H9 (cell line): ENCODE results near the gene TBC1D23. TPM values are rescaled to one million over a fixed set of nuclear protein-coding genes. Genes with fewer than 3 reads are reported as not detected.

Experiments
- DNase-seq: peaks from one replicate; pipeline ENCODE4 v3.0.0-alpha.2; 2017
- H2AFZ ChIP-seq: one replicate; pipeline ENCODE4 v1.6.1; 2013; ENCODE audit warnings: mild to moderate bottlenecking, low read length, control low read depth, moderate library complexity
- H2AK5ac ChIP-seq: 2 replicates; pipeline ENCODE4 v1.6.1; 2013; ENCODE audit warnings: low read length, control low read depth, mixed read lengths; ENCODE audit not compliant: insufficient read length
- H2BK120ac ChIP-seq: one replicate; pipeline ENCODE4 v1.6.1; 2013; ENCODE audit warnings: low read depth, mild to moderate bottlenecking, low read length, control low read depth, inconsistent platforms; ENCODE audit not compliant: poor library complexity, severe bottlenecking
- H2BK12ac ChIP-seq: 2 replicates; pipeline ENCODE4 v1.6.1; 2013; ENCODE audit warnings: low read length, control low read depth, mixed read lengths, low read depth; ENCODE audit not compliant: insufficient read length
- H2BK15ac ChIP-seq: 2 replicates; pipeline ENCODE4 v1.6.1; 2013; ENCODE audit warnings: low read depth, low read length, control low read depth
- H2BK20ac ChIP-seq: one replicate; pipeline ENCODE4 v1.6.1; 2013; ENCODE audit warnings: low read depth, mild to moderate bottlenecking, low read length, control low read depth, inconsistent platforms; ENCODE audit not compliant: poor library complexity, severe bottlenecking
- H2BK5ac ChIP-seq: 2 replicates; pipeline ENCODE4 v1.6.1; 2013; ENCODE audit warnings: low read length, control low read depth, mixed read lengths; ENCODE audit not compliant: insufficient read length
- H3K14ac ChIP-seq: 2 replicates; pipeline ENCODE4 v1.6.1; 2013; ENCODE audit warnings: low read length, control low read depth; ENCODE audit not compliant: insufficient read depth
- H3K18ac ChIP-seq: 2 replicates; pipeline ENCODE4 v1.6.1; 2013; ENCODE audit warnings: low read depth, mild to moderate bottlenecking, mixed read lengths, low read length, control low read depth; ENCODE audit not compliant: insufficient read length
- H3K23ac ChIP-seq: 2 replicates; pipeline ENCODE4 v1.6.1; 2013; ENCODE audit warnings: low read length, control low read depth, mixed read lengths, low read depth; ENCODE audit not compliant: insufficient read length
- H3K23me2 ChIP-seq: 2 replicates; pipeline ENCODE4 v1.6.1; 2013; ENCODE audit warnings: low read depth, mild to moderate bottlenecking, mixed read lengths, low read length, control low read depth; ENCODE audit not compliant: insufficient read length, poor library complexity, severe bottlenecking
- H3K27ac ChIP-seq: 2 replicates; pipeline ENCODE4 v1.5.1; 2013; ENCODE audit warnings: low read length, control low read depth, mixed read lengths, low read depth; ENCODE audit not compliant: insufficient read length
- H3K27me3 ChIP-seq: 2 replicates; pipeline ENCODE4 v1.6.1; 2013; ENCODE audit warnings: low read length, control low read depth, inconsistent platforms; ENCODE audit not compliant: insufficient read depth
- H3K4ac ChIP-seq: 2 replicates; pipeline ENCODE4 v1.6.1; 2013; ENCODE audit warnings: low read depth, mild to moderate bottlenecking, control low read depth, inconsistent platforms, low read length, moderate library complexity
- H3K4me1 ChIP-seq: 2 replicates; pipeline ENCODE4 v1.6.1; 2013; ENCODE audit warnings: low read length, control low read depth, inconsistent platforms; ENCODE audit not compliant: insufficient read depth
- H3K4me2 ChIP-seq: 2 replicates; pipeline ENCODE4 v1.6.1; 2013; ENCODE audit warnings: low read length, control low read depth, mixed read lengths; ENCODE audit not compliant: insufficient read length, insufficient read depth
- H3K56ac ChIP-seq: 2 replicates; pipeline ENCODE4 v1.6.1; 2013; ENCODE audit warnings: low read depth, mild to moderate bottlenecking, mixed read lengths, low read length, control low read depth; ENCODE audit not compliant: insufficient read length
- H3K79me1 ChIP-seq: 2 replicates; pipeline ENCODE4 v1.6.1; 2013; ENCODE audit warnings: low read depth, mild to moderate bottlenecking, moderate library complexity, low read length, control low read depth, inconsistent platforms; ENCODE audit not compliant: insufficient read depth, poor library complexity, severe bottlenecking
- H3K79me2 ChIP-seq: 2 replicates; pipeline ENCODE4 v1.6.1; 2013; ENCODE audit warnings: low read length, control low read depth, inconsistent platforms; ENCODE audit not compliant: insufficient read depth
- H3K9ac ChIP-seq: 2 replicates; pipeline ENCODE4 v1.6.1; 2013; ENCODE audit warnings: low read length, control low read depth, mixed read lengths; ENCODE audit not compliant: insufficient read length; ENCODE audit errors: extremely low read depth
- H3K9me3 ChIP-seq: one replicate; pipeline ENCODE4 v1.6.1; 2013; ENCODE audit warnings: low read depth, low read length, inconsistent platforms; ENCODE audit not compliant: control insufficient read depth
- H3T11ph ChIP-seq: one replicate; pipeline ENCODE4 v1.6.1; 2013; ENCODE audit warnings: mild to moderate bottlenecking, low read length, control low read depth, inconsistent platforms
- H4K20me1 ChIP-seq: one replicate; pipeline ENCODE4 v1.6.1; 2013; ENCODE audit not compliant: control insufficient read depth, insufficient read length, insufficient read depth
- H4K5ac ChIP-seq: 2 replicates; pipeline ENCODE4 v1.6.1; 2013; ENCODE audit warnings: low read depth, mild to moderate bottlenecking, mixed read lengths, low read length, control low read depth; ENCODE audit not compliant: insufficient read length
- H4K8ac ChIP-seq: replicated peaks from 2 replicates; pipeline ENCODE4 v1.6.1; 2013; ENCODE audit warnings: low read length, control low read depth, mixed read lengths, low read depth; ENCODE audit not compliant: insufficient read length
- H4K91ac ChIP-seq: 2 replicates; pipeline ENCODE4 v1.6.1; 2013; ENCODE audit warnings: low read depth, mild to moderate bottlenecking, moderate library complexity, mixed read lengths, low read length, control low read depth; ENCODE audit not compliant: insufficient read length
- H3K27ac Mint-ChIP-seq, 3 experiments: 2 replicates in 2 of 3; 3 replicates in 1 of 3; pipeline ENCODE4 v1.8.0; 2020 to 2021; ENCODE audit warnings: mixed read lengths in 3 of 3, mild to moderate bottlenecking in 1 of 3, moderate library complexity in 1 of 3
- H3K27me3 Mint-ChIP-seq: 2 replicates; pipeline ENCODE4 v1.8.0; 2021; ENCODE audit warnings: low read depth, mild to moderate bottlenecking, moderate library complexity, mixed read lengths
- H3K36me3 Mint-ChIP-seq, 3 experiments: 2 replicates in 2 of 3; 3 replicates in 1 of 3; pipeline ENCODE4 v1.8.0; 2020 to 2021; ENCODE audit warnings: low read depth in 3 of 3, mixed read lengths in 3 of 3; ENCODE audit not compliant: insufficient read depth in 1 of 3
- H3K4me1 Mint-ChIP-seq, 2 experiments: 2 replicates each; pipeline ENCODE4 v1.8.0; 2020; ENCODE audit warnings: mixed read lengths in 2 of 2
- H3K4me3 Mint-ChIP-seq, 2 experiments: 2 replicates in 1 of 2; 3 replicates in 1 of 2; pipeline ENCODE4 v1.8.0; 2020 to 2021; ENCODE audit warnings: mild to moderate bottlenecking in 2 of 2, mixed read lengths in 2 of 2, moderate library complexity in 1 of 2
- H3K9me3 Mint-ChIP-seq, 2 experiments: 2 replicates in 1 of 2; 3 replicates in 1 of 2; pipeline ENCODE4 v1.8.0; 2020; ENCODE audit warnings: mild to moderate bottlenecking in 2 of 2, mixed read lengths in 2 of 2, moderate library complexity in 1 of 2
- CTCF ChIP-seq: fragments of 200-600 bp; sonication (generic); conservative IDR thresholded peaks from 3 replicates; pipeline ENCODE4 v1.8.0; 2021; ENCODE audit warnings: antibody characterized with exemption, mild to moderate bottlenecking
- WGBS: extraction: QIAGEN DNeasy Blood & Tissue Kit; methylation state at CpG from one replicate; pipeline ENCODE4 v1.1.7; 2013; ENCODE audit warnings: missing lambda C conversion rate, low lambda C conversion rate, mixed read lengths; ENCODE audit not compliant: insufficient read length; ENCODE audit errors: extremely low coverage; 5-methylcytosine and 5-hydroxymethylcytosine counted together
- total RNA-seq: library from RNA; stranded (reverse); gene quantifications from 2 replicates; pipeline ENCODE4 v1.2.1, GENCODE V29; 2021

Gene TBC1D23
- total RNA-seq, 1 experiment from 2014 or later = 37.1 TPM

- WGBS = no CpG with 5 or more reads among the region's 8 CpGs
These were observed 34.9 kb upstream of the TBC1D23 start for GRCh38 chr3:100225883-100226282.

More at GRCh38 chr3:100225883-100226282, 34.9 kb upstream of the TBC1D23 start:
- no peak overlapping the region for H3K4me2 ChIP-seq
- Mint-ChIP-seq H3K4me3 (no peak overlapping the region), H3K4me1 (no peaks in the 10 kb centered on the region), H3K36me3 (peaks cover 1 to 4% (median 1%) of the 10 kb centered on the region in 3 experiments; a peak in 6 of 7 replicates), H3K27me3 (no peaks in the 10 kb centered on the region; the same call in 1 of the 2 replicates), H3K9me3 (peaks cover 5 to 14% of the 10 kb centered on the region in 2 experiments), H3K27ac (no peak overlapping the region)
- H2BK12ac ChIP-seq = no peak overlapping the region
- DNase-seq = no peak
- H4K20me1 ChIP-seq = no peaks in the 10 kb centered on the region
- no peaks in the 10 kb centered on the region for H3K79me2 ChIP-seq
- no peaks in the 10 kb centered on the region for H3K4me1 ChIP-seq
- no peak overlapping the region for H3K18ac ChIP-seq
- no peak overlapping the region for H3K14ac ChIP-seq
- H2BK120ac ChIP-seq = no peak overlapping the region
- no peak overlapping the region for H2BK5ac ChIP-seq
- H3K27me3 ChIP-seq = no peaks in the 10 kb centered on the region
- H3K56ac ChIP-seq = no peak overlapping the region
- H2AFZ ChIP-seq = no peak overlapping the region
- no peak overlapping the region for H2BK15ac ChIP-seq
- H3T11ph ChIP-seq = no peak overlapping the region
- H2BK20ac ChIP-seq = no peak overlapping the region
- no peak overlapping the region for H4K91ac ChIP-seq
- no peak overlapping the region for H3K4ac ChIP-seq
- no peaks in the 10 kb centered on the region for H3K9me3 ChIP-seq
- TF ChIP-seq CTCF = no peak
- no peak overlapping the region for H2AK5ac ChIP-seq
- H4K5ac ChIP-seq = no peak overlapping the region
- no peak overlapping the region for H3K9ac ChIP-seq
- H4K8ac ChIP-seq = no peak overlapping the region
- H3K27ac ChIP-seq = no peak overlapping the region
- H3K79me1 ChIP-seq = no peaks in the 10 kb centered on the region
- H3K23ac ChIP-seq = no peak overlapping the region
- H3K23me2 ChIP-seq = no peaks in the 10 kb centered on the region
